Measurements from ENCODE around the gene SIRT2. TPM values are rescaled to one million over a fixed set of nuclear protein-coding genes. Genes with fewer than 3 reads are reported as not detected.

SIRT2 gene
- total RNA-seq, 4 donors from 2014 or later = 59.6 to 115 (median 74.5) TPM

GRCh38 chr19:38904581-38905539 is 5.4 kb upstream of the SIRT2 start:
- ATAC-seq (ENCODE audit: low FRiP score) = no peak
- TF ChIP-seq CTCF (IDR thresholded peaks at IDR 0.05) = no peak
- no peak for DNase-seq (ENCODE audit: low spot score)

- ATAC-seq (ENCODE audit: low FRiP score) = no peak
- TF ChIP-seq CTCF (IDR thresholded peaks at IDR 0.05) = no peak
- DNase-seq (ENCODE audit: low spot score) = no peak
Measured at GRCh38 chr19:38901683-38902082, 2.3 kb upstream of the SIRT2 start.

- TF ChIP-seq CTCF (IDR thresholded peaks at IDR 0.05) = no peak
- ATAC-seq (ENCODE audit: low FRiP score) (no peak), DNase-seq (ENCODE audit: low spot score) (no peak)
Measured at GRCh38 chr19:38900743-38901190, 1.3 kb upstream of the SIRT2 start.

- peak; percentile 36 for DNase-seq (ENCODE audit: low spot score)
- peak; percentile 76 for ATAC-seq (ENCODE audit: low FRiP score)
- TF ChIP-seq CTCF (IDR thresholded peaks at IDR 0.05) = no peak
Measured at GRCh38 chr19:38900202-38900629, 798 bp upstream of the SIRT2 start.

GRCh38 chr19:38898788-38899446 is 501 bp downstream of the SIRT2 start:
- TF ChIP-seq CTCF (IDR thresholded peaks at IDR 0.05) = no peak
- DNase-seq (ENCODE audit: low spot score) (no peak), ATAC-seq (ENCODE audit: low FRiP score) (no peak)

- ATAC-seq (ENCODE audit: low FRiP score) (no peak), DNase-seq (ENCODE audit: low spot score) (no peak)
- TF ChIP-seq CTCF (IDR thresholded peaks at IDR 0.05) = no peak
Measured at GRCh38 chr19:38894968-38895367, 4.5 kb downstream of the SIRT2 start.

Data from omental fat pad (tissue), 4 donors.